Measurements from ENCODE around the gene PPCDC. TPM values are rescaled to one million over a fixed set of nuclear protein-coding genes. Genes with fewer than 3 reads are reported as not detected.
"Not testable (repeated sequence)": the region's sequence is repeated elsewhere in the genome, so short reads cannot be mapped to it uniquely, and the experiment has no call there.

PPCDC gene
- total RNA-seq, 2 experiments from 2014 or later = 16.3 to 18.8 TPM

DNA sequence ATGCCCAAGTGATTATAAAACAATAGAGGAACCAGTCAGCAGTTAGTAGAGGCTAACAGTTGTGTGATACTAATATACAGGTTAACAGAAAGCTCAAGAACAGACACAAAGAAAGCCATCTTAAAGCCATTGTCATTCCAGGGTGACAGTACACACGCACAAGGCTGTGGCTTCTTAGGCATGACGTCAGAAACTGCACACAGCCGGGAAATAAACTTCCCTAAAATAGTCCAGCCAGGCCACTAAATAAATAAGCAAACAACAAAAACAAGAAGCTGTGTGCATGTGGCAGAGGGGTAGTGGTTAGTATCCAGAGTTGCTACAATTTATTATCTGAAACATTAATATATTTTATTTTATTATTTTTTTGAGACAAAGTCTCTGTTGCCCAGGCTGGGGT lies 49.8 kb downstream of the PPCDC start:
- no peak overlapping the region for H3K4me3 Mint-ChIP-seq
- H3K27me3 Mint-ChIP-seq = peaks cover 3% of the 10 kb centered on the region
- ChIA-PET CTCF (no interaction called here), POLR2A (no interaction called here)
- intact Hi-C loops (cut with micrococcal nuclease) = no loop called here
- peaks cover 12% of the 10 kb centered on the region for H3K9me3 Mint-ChIP-seq
- no peak overlapping the region for H3K27ac Mint-ChIP-seq
- no peak for DNase-seq
- peaks cover 5% of the 10 kb centered on the region for H3K36me3 Mint-ChIP-seq
- peaks cover 12% of the 10 kb centered on the region for H3K4me1 Mint-ChIP-seq (ENCODE audit: low read depth)

DNA sequence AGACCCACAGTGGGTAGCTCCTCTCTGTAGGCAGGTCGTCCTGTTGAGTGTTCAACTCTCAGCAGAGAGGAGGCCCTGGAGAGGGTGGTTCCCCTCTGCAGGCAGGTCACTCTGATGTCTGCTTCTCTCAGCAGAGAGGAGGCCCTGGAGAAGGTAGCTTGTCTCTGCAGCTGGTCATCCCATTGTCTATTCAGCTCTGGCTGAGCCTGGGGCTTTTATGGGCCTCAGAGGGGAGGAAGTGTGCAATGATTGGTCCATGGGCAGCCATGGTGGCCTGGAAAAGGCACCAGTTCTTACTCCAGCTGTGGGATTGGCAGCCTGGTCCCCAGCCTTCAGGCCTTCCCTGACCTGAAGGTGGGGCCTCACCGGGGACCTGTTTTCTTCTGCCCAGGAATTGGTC lies 52.9 kb downstream of the PPCDC start:
- H3K4me1 Mint-ChIP-seq (ENCODE audit: low read depth) = peaks cover 3% of the 10 kb centered on the region
- DNase-seq = no peak
- ChIA-PET CTCF (no interaction called here), POLR2A (interaction anchor here (0.6 kb wide), 1 partner anchor 32 kb away, joined by 3 read pairs; no protein-coding TSS in a partner anchor)
- intact Hi-C loops (cut with micrococcal nuclease) = no loop called here
- H3K4me3 Mint-ChIP-seq = no peak overlapping the region
- H3K27ac Mint-ChIP-seq = no peak overlapping the region
- peaks cover 2% of the 10 kb centered on the region for H3K27me3 Mint-ChIP-seq
- peaks cover 5% of the 10 kb centered on the region for H3K36me3 Mint-ChIP-seq
- H3K9me3 Mint-ChIP-seq = peaks cover 12% of the 10 kb centered on the region

DNA sequence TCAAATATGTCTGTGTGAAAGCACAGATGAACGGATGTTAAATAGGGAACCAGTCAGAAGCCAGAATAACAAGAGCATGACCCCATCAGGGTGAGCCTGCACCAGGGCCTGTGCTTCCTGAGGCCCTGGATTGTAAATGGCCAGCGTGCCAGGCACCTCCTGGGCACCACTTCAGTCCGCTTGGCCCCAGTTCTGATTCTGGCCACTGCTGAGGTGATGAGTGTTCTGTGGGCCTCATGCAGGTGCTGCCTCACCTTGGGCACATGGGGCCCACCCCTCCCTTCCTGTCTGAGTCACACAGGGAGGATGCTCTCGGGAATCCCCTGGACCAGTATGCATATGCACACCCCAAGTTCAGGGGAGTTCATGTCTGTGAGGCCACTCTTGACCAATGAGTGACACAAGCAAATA lies 54.2 kb downstream of the PPCDC start:
- CTCF ChIA-PET; H3K4me3 Mint-ChIP-seq; POLR2A ChIA-PET; H3K4me1 Mint-ChIP-seq (ENCODE audit: low read depth); H3K27ac Mint-ChIP-seq; H3K27me3 Mint-ChIP-seq; H3K36me3 Mint-ChIP-seq; intact Hi-C loops (cut with micrococcal nuclease): not testable (repeated sequence)
- DNase-seq = peak; percentile 48
- peaks cover 12% of the 10 kb centered on the region for H3K9me3 Mint-ChIP-seq

DNA sequence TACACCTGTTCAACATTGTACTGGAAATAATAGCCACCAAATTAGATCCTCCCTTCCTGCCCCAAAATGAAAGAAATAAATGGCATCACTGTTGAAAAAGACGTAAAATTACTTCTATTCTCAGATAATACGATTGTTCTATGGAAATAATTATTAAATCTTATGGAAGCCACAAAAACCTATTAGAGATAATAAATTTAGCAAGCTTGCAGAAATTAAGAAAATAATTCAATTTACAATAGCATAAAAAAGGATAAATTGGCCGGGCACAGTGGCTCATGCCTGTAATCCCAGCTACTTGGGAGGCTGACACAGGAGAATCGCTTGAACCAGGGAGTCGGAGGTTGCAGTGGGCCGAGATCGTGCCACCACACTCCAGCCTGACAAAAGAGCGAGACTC lies 57.8 kb downstream of the PPCDC start:
- peaks cover 3% of the 10 kb centered on the region for H3K4me1 Mint-ChIP-seq (ENCODE audit: low read depth)
- POLR2A ChIA-PET = no interaction called here
- H3K36me3 Mint-ChIP-seq = peaks cover 6% of the 10 kb centered on the region
- DNase-seq = no peak
- intact Hi-C loops (cut with micrococcal nuclease) = no loop called here
- peaks cover 15% of the 10 kb centered on the region for H3K9me3 Mint-ChIP-seq
- no peak overlapping the region for H3K4me3 Mint-ChIP-seq
- CTCF ChIA-PET = interaction anchor here (0.6 kb wide), 1 partner anchor 39 kb away, joined by 3 read pairs; no protein-coding TSS in a partner anchor
- peaks cover 3% of the 10 kb centered on the region for H3K27me3 Mint-ChIP-seq
- no peak overlapping the region for H3K27ac Mint-ChIP-seq

DNA sequence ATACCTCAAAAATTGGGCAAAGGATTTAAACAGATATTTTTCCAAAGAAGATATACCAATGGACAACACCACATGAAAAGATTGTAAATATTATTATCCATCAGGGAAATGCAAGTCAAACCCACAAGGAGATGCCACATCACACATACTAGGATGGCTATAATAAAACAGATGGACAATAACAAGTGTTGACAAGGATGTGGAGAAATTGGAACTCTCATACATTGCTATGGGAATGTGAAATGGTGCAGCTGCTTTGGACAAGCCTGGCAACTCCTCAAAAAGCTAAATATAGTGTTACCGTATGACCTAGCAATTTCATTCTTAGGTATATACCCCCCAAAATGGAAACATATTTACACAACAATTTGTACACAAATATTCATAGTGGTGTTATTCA lies 59.3 kb downstream of the PPCDC start:
- intact Hi-C loops (cut with micrococcal nuclease) = no loop called here
- ChIA-PET POLR2A (no interaction called here), CTCF (no interaction called here)
- DNase-seq = no peak
- Mint-ChIP-seq H3K36me3 (peaks cover 8% of the 10 kb centered on the region), H3K4me3 (no peak overlapping the region), H3K4me1 (ENCODE audit: low read depth) (no peaks in the 10 kb centered on the region), H3K27ac (no peak overlapping the region), H3K9me3 (peaks cover 22% of the 10 kb centered on the region), H3K27me3 (peaks cover 3% of the 10 kb centered on the region)

DNA sequence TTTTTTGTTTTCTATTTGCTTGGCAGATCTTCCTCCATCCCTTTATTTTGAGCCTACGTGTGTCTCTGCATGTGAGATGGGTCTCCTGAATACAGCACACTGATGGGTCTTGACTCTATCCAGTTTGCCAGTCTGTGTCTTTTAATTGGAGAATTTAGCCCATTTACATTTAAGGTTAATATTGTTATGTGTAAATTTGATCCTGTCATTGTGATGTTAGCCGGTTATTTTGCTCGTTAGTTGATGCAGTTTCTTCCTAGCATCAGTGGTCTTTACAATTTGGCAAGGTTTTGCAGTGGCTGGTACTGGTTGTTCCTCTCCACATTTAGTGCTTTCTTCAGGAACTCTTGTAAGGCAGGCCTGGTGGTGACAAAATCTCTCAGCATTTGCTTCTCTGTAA lies 62.3 kb downstream of the PPCDC start:
- CTCF ChIA-PET; POLR2A ChIA-PET; H3K36me3 Mint-ChIP-seq; H3K27ac Mint-ChIP-seq; H3K4me3 Mint-ChIP-seq; DNase-seq; H3K4me1 Mint-ChIP-seq (ENCODE audit: low read depth); intact Hi-C loops (cut with micrococcal nuclease): not testable (repeated sequence)
- peaks cover 22% of the 10 kb centered on the region for H3K9me3 Mint-ChIP-seq
- peaks cover 10% of the 10 kb centered on the region for H3K27me3 Mint-ChIP-seq

DNA sequence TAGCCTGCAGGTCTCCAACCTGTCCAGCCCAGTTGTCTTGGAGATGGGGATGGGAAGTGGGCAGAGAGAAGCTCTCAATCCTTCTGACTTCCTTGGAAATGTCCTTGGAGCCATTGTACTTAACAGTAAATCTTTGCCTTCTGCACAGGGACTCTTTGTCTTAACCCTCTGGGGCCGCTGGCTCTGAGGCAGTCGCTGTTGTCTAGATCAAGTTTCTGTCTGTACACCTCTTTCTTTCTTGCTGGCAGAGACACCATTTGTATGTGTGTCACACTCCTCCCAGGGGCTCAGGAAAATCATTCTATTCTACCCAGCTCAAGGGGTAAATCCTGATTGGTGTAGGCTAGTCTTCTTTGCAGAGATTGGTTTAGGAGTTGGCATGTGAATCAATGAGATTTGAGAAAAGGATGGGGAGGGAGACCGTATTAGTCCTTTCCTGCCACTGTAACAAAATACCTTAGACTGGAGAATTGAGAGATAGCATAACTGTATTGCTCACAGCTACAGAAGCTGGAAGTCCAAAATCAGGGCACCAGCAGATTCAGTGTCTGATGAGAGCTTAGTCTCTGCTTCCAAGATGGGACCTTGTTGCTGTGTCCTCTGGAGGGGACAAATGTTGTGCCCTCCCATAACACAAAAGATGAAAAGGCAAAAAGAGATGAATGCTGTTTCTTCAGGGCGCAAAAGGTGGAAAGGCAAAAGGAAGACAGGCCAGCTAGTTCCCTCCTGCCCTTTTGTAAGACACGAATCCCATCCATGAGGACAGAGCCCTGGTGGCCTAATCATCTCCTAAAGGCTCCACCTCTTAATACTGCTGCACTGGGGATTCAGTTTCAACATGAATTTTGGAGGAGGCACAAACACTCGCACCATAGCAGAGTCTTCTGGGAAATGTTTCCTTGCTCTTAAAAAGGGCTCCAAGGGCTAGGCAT lies 66.3 kb downstream of the PPCDC start:
- Mint-ChIP-seq H3K27ac (no peak overlapping the region), H3K36me3 (peaks cover 13% of the 10 kb centered on the region), H3K9me3 (peaks cover 32% of the 10 kb centered on the region), H3K4me1 (ENCODE audit: low read depth) (peaks cover 11% of the 10 kb centered on the region), H3K4me3 (no peak overlapping the region), H3K27me3 (peaks cover 11% of the 10 kb centered on the region)
- DNase-seq = no peak
- ChIA-PET CTCF (no interaction called here), POLR2A (no interaction called here)
- intact Hi-C loops (cut with micrococcal nuclease) = loop anchor here (5.0 kb wide), 1 partner anchor 32 kb away; no protein-coding TSS in a partner anchor

DNA sequence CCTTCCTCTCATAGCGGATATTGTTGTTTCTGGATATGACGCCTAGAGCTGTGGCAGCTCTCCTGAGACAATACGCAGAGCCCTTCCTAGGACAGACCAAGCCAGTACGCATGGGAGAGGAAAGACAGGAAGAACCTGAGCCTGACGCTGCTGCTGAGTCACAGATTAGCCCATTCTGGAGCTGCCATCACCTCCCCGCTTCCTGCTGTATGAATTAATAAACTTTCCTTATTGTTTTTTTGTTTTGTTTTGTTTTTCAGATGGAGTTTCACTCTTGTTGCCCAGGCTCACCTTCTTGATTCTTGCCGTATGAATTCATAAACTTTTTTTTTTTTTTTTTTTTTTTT lies 67.0 kb downstream of the PPCDC start:
- POLR2A ChIA-PET = no interaction called here
- no peak for DNase-seq
- peaks cover 16% of the 10 kb centered on the region for H3K4me1 Mint-ChIP-seq (ENCODE audit: low read depth)
- H3K4me3 Mint-ChIP-seq = no peak overlapping the region
- CTCF ChIA-PET = no interaction called here
- intact Hi-C loops (cut with micrococcal nuclease) = loop anchor here (5.0 kb wide), 1 partner anchor 33 kb away; no protein-coding TSS in a partner anchor
- H3K27ac Mint-ChIP-seq = no peak overlapping the region
- peaks cover 8% of the 10 kb centered on the region for H3K36me3 Mint-ChIP-seq
- peaks cover 13% of the 10 kb centered on the region for H3K27me3 Mint-ChIP-seq
- H3K9me3 Mint-ChIP-seq = peaks cover 26% of the 10 kb centered on the region

DNA sequence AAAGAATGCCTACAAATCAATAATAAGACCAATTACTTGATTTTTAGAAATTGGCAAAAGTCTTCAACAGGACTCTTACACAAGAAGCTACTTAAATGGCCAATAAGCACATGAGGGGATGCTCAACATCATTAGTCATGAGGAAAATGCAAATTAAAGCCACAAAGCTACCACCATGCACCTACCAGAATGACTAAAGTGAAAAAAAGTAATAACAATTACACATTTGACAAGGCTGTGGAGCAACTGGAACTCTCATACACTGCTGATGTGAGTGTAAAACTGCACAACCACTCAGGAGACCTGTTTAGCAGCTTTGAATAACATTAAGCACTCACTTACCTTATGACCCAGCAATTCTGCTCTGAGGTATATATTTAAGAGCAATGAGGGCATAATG lies 68.4 kb downstream of the PPCDC start:
- Mint-ChIP-seq H3K4me1 (ENCODE audit: low read depth) (peaks cover 23% of the 10 kb centered on the region), H3K9me3 (peaks cover 15% of the 10 kb centered on the region), H3K27ac (no peak overlapping the region), H3K36me3 (peaks cover 4% of the 10 kb centered on the region), H3K4me3 (no peak overlapping the region), H3K27me3 (peaks cover 18% of the 10 kb centered on the region)
- CTCF ChIA-PET = interaction anchor here (0.6 kb wide), 1 partner anchor 16 kb away, joined by 3 read pairs; no protein-coding TSS in a partner anchor
- DNase-seq = no peak
- intact Hi-C loops (cut with micrococcal nuclease) = loop anchor here (1.0 to 5.0 kb wide), 2 partner anchors 35 to 39 kb away; no protein-coding TSS in a partner anchor
- POLR2A ChIA-PET = interaction anchor here (0.7 to 1.7 kb wide), 4 partner anchors 13 to 109 kb away, joined by 3 to 6 read pairs (median 5); partner anchors contain the start of gene C15orf39

DNA sequence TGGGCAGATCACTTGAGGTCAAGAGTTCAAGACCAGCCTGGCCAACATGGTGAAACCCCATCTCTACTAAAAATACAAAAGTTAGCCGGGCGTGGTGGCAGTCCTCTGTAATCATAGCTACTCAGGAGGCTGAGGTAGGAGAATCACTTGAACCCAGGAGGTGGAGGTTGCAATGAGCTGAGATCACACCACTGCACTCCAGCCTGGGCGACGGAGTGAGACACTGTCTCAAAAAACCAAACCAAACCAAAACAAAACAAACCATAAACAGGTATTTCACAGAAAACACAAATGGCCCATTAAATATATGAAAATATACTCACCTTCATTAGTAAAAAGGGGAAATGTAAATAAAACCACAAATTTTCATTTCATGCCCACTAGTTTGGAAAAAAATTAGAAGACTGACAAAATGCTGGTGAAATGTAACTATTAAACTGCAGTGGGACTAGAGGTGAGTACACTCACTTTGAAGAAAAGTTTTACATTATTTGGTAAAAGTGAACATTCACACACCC lies 71.6 kb downstream of the PPCDC start:
- H3K36me3 Mint-ChIP-seq, POLR2A ChIA-PET, H3K4me3 Mint-ChIP-seq, DNase-seq, H3K27ac Mint-ChIP-seq: not testable (repeated sequence)
- peaks cover 20% of the 10 kb centered on the region for H3K27me3 Mint-ChIP-seq
- H3K4me1 Mint-ChIP-seq (ENCODE audit: low read depth) = peaks cover 26% of the 10 kb centered on the region
- peaks cover 11% of the 10 kb centered on the region for H3K9me3 Mint-ChIP-seq
- CTCF ChIA-PET = interaction anchor here (0.8 kb wide), 1 partner anchor 10 kb away, joined by 4 read pairs; no protein-coding TSS in a partner anchor
- intact Hi-C loops (cut with micrococcal nuclease) = loop anchor here (5.0 kb wide), 1 partner anchor 38 kb away; no protein-coding TSS in a partner anchor

DNA sequence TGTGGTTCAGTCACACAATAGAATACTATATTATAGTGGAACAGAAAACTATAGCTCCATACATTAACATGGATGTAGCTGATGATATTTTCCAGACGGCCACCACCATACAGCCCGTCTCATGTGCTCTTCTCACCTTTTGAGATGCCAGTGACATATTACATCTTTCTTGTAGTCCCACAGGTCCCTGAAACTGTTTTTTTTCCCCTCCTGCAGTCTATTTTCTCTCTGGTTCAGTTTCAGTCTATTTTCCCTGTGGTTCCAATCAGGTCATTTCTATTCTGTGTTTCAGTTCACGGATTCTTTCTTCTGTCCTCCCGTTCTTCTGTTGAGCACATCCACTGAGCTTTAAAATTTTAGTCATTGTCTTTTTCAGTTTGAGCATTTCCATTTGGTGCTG lies 72.2 kb downstream of the PPCDC start:
- CTCF ChIA-PET = interaction anchor here (0.8 to 0.9 kb wide), 2 partner anchors 10 to 106 kb away, joined by 4 read pairs; partner anchors contain the start of gene C15orf39
- no peak for DNase-seq
- Mint-ChIP-seq H3K4me3 (no peak overlapping the region), H3K27ac (no peak overlapping the region), H3K9me3 (peaks cover 11% of the 10 kb centered on the region), H3K36me3 (peaks cover 4% of the 10 kb centered on the region), H3K27me3 (peaks cover 15% of the 10 kb centered on the region), H3K4me1 (ENCODE audit: low read depth) (peaks cover 26% of the 10 kb centered on the region)
- intact Hi-C loops (cut with micrococcal nuclease) = no loop called here
- POLR2A ChIA-PET = no interaction called here

DNA sequence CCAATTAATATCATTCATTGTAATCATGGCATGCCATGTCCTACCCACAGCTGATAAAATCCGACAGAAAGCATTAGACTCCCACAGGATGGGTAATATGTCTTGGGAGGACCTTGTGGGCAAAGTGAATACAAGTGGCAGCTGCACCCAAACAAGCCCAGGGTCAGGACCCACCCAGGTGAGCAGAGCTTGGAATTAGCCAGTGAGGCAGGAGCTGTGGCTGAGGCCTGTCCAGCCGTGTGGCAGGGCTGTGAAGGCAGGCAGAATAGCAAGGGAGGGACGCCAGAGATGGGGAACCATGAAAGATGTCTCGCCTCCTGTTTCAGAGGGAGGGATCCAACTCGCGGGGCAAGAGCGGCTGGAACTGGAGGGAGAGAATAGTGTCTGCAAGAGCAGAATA lies 74.5 kb downstream of the PPCDC start:
- Mint-ChIP-seq H3K36me3 (no peaks in the 10 kb centered on the region), H3K27me3 (peaks cover 17% of the 10 kb centered on the region), H3K4me1 (ENCODE audit: low read depth) (peaks cover 15% of the 10 kb centered on the region), H3K27ac (no peak overlapping the region), H3K4me3 (no peak overlapping the region), H3K9me3 (no peaks in the 10 kb centered on the region)
- POLR2A ChIA-PET = no interaction called here
- DNase-seq = no peak
- CTCF ChIA-PET = interaction anchor here (1.7 kb wide), 1 partner anchor 104 kb away, joined by 4 read pairs; the partner anchor contains the start of gene C15orf39
- intact Hi-C loops (cut with micrococcal nuclease) = no loop called here
